Measurements from ENCODE around the gene IDNK. TPM values are rescaled to one million over a fixed set of nuclear protein-coding genes. Genes with fewer than 3 reads are reported as not detected.

IDNK gene
- total RNA-seq (2014; rRNA removed; shearing (Covaris generic)): 4.7 and 7.3 TPM in 2 replicates

DNA sequence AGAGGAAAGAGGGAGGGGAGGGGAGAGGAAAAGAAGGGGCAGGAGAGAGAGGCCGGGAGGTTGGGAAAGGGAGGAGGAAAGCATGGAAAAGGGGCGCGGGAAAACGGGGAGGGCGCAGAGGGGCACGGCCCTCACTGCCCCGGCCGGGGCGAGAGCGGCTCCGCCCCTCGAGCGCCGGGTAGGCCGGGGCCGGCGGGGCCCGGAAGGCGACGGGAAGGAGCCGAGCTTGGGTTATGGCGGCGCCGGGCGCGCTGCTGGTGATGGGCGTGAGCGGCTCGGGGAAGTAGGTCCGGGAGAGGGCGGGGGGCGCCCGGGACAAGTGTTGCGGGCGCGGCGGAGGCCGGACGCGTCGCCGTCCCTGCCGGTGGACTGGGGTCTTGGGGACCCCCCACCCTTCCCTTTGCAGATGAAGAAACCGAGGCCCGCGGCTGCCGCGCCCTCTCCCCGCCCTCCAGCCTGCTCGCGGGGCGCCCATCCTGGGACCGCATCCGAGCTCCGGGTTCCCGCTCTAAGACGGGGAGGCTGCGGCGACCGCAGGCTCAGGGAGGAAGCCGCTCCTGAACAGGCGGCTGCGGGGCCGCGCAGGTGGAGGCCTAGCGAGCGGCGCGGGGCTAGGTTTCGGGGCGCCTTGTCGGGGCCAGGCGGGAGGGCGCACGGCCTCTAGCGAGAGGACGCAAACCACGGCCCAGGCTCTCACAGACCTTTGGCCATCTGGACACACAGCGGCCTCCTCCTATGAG lies at the start of gene IDNK:
Gene IDNK (plus strand): TSS at position 205 of the 740 bp plus-strand sequence. CDS start 29 bp downstream, at position 234.

Small RNA genes lying within 50 kb of the gene (small RNA-seq; reads per million reads assigned to genes)
- not detected for gene RNU4-15P

Other genes with a start within 250 kb of the IDNK start
- 6.4 and 8.4 TPM in 2 replicates for gene FRMD3, start 84.7 kb upstream of the IDNK start, total RNA-seq (2014; rRNA removed; shearing (Covaris generic))
- gene UBQLN1, start 84.8 kb downstream of the IDNK start, total RNA-seq (2014; rRNA removed; shearing (Covaris generic)): 108 and 113 TPM in 2 replicates
- gene GKAP1, start 194.6 kb downstream of the IDNK start, total RNA-seq (2014; rRNA removed; shearing (Covaris generic)): 4.0 and 5.4 TPM in 2 replicates